Lower leg skin (tissue), 4 donors: ENCODE measurements around the gene NAPB. TPM values are rescaled to one million over a fixed set of nuclear protein-coding genes. Genes with fewer than 3 reads are reported as not detected.

Experiments
- DNase-seq, 2 donors: peaks; one replicate each; pipeline ENCODE4 v3.0.0-alpha.2; 2019; ENCODE audit warnings: low spot score in 2 of 2
- H3K4me3 ChIP-seq: fragments of 200-600 bp; sonication (generic); 2 replicates; pipeline ENCODE4 v1.5.1; 2017; ENCODE audit warnings: mild to moderate bottlenecking, low read depth; ENCODE audit not compliant: poor library complexity, severe bottlenecking
- CTCF ChIP-seq, 3 donors: fragments of 450-650 bp; IDR thresholded peaks; one replicate each; pipeline ENCODE4 v1.5.1; 2016; ENCODE audit warnings: antibody characterized with exemption in 3 of 3, mild to moderate bottlenecking in 3 of 3, moderate library complexity in 2 of 3
- POLR2A ChIP-seq, 2 donors: fragments of 450-650 bp; IDR thresholded peaks; one replicate each; pipeline ENCODE4 v1.6.1; 2016 to 2017; ENCODE audit warnings: antibody characterized with exemption in 2 of 2, mild to moderate bottlenecking in 1 of 2, moderate library complexity in 1 of 2
- WGBS, 2 donors: methylation state at CpG; one replicate each; pipeline ENCODE4 v1.1.5; 2018; 5-methylcytosine and 5-hydroxymethylcytosine counted together
- intact Hi-C: fragments of 100-400 bp; cut with DNase I; formaldehyde crosslinking; loops from one replicate; pipeline ENCODE4 v1.15.0; 2023; ENCODE audit warnings: low total_unique reads
- total RNA-seq, 4 donors: library from RNA; depleted of rRNA; stranded (reverse); fragments of >200 nt; gene quantifications; one replicate each; pipeline ENCODE4 v1.1.0, GENCODE V29; 2016

The NAPB gene
- total RNA-seq, 4 donors from 2014 or later: 7.9 to 12.4 (median 10.5) TPM

- intact Hi-C loops: no loop called here
- no peak for DNase-seq
- no peak for TF ChIP-seq POLR2A (IDR thresholded peaks at IDR 0.05)
- no peak for TF ChIP-seq CTCF (IDR thresholded peaks at IDR 0.05)
- no peak overlapping the region for H3K4me3 ChIP-seq
- 19% methylated on average over 6 of the region's 6 CpGs for WGBS, 2 donors
These were observed 62.8 kb downstream of the NAPB start for GRCh38 chr20:23358563-23358906.

GRCh38 chr20:23357767-23358562, 63.3 kb downstream of the NAPB start:
- intact Hi-C loops: no loop called here
- TF ChIP-seq CTCF (IDR thresholded peaks at IDR 0.05) (no peak), POLR2A (IDR thresholded peaks at IDR 0.05) (no peak)
- WGBS, 2 donors: 0 to 2% methylated on average over 49 to 69 of the region's 71 CpGs
- peak; percentile 100 for DNase-seq
- H3K4me3 ChIP-seq: peak overlapping the region; percentile 44

GRCh38 chr20:23356203-23356602, 65.1 kb downstream of the NAPB start:
- TF ChIP-seq CTCF (IDR thresholded peaks at IDR 0.05) (no peak), POLR2A (IDR thresholded peaks at IDR 0.05) (no peak)
- peak in 1 of 2 donors; percentile 84 for DNase-seq
- WGBS, 2 donors: 74 to 76% methylated on average over 27 of the region's 27 CpGs
- intact Hi-C loops: no loop called here
- no peak overlapping the region for H3K4me3 ChIP-seq

GRCh38 chr20:23350904-23351838, 70.1 kb downstream of the NAPB start:
- DNase-seq: peak; percentile 49 to 90
- TF ChIP-seq CTCF (IDR thresholded peaks at IDR 0.05): no peak
- no peak for TF ChIP-seq POLR2A (IDR thresholded peaks at IDR 0.05)
- intact Hi-C loops: loop anchor here (5.0 kb wide), 1 partner anchor 304 kb away; the partner anchor contains the start of gene THBD
- peak overlapping the region; percentile 89 for H3K4me3 ChIP-seq
- WGBS, 2 donors: 1 to 3% methylated on average over 23 to 54 of the region's 64 CpGs

GRCh38 chr20:23350196-23350903, 70.9 kb downstream of the NAPB start, which contains the start of gene NXT1:
Gene NXT1, plus strand, starts transcription at chr20:23350791. Its CDS starts 3,251 bp downstream, at chr20:23354042.
- intact Hi-C loops: loop anchor here (5.0 kb wide), 1 partner anchor 303 kb away; the partner anchor contains the start of gene THBD
- WGBS, 2 donors: 0 to 1% methylated on average over 49 to 61 of the region's 65 CpGs
- TF ChIP-seq POLR2A (IDR thresholded peaks at IDR 0.05) (peak in 1 of 2 donors; percentile 69), CTCF (IDR thresholded peaks at IDR 0.05) (no peak)

More at GRCh38 chr20:23350196-23350903, 70.9 kb downstream of the NAPB start, which contains the start of gene NXT1:
- DNase-seq: peak; percentile 97 to 99
- peak within 1 kb of the TSS; percentile 89 for H3K4me3 ChIP-seq
